Mammary epithelial cell (primary cell): ENCODE data around the gene PPM1G.

Source experiments
- EZH2 ChIP-seq: IDR thresholded peaks from 2 replicates; pipeline ENCODE4 v1.6.1; 2012; ENCODE audit warnings: low read length, inconsistent platforms, borderline replicate concordance
- TF ChIP-seq, protein P1 (sequence below), 2 donors: IDR thresholded peaks in 1 of 2; conservative IDR thresholded peaks in 1 of 2; 2 replicates each; pipeline ENCODE4 v1.5.1; 2011 to 2012; ENCODE audit warnings: inconsistent platforms in 2 of 2, low read length in 2 of 2, mild to moderate bottlenecking in 2 of 2, control low read depth in 1 of 2, low read depth in 1 of 2; ENCODE audit not compliant: insufficient read depth in 1 of 2; ENCODE audit errors: extremely low read depth in 1 of 2

DNA sequence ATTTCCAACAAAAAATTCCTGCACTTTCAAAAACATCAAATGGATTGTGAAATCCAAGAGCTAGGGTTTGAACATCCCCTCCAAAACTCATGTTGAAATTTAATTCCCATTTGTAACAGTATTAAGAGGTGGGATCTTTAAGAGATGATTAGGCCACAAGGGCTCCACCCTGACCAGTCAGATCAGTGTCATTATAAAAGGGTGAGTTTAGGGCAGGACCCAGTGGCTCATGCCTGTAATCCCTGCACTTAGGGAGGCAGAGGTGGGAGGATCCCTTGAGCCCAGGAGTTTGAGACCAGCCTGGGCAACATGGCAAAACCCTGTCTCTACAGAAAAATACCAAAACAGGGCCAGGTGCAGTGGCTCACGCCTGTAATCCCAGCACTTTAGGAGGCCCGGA lies 61.8 kb downstream of the PPM1G start:
- TF ChIP-seq, protein P1, sequence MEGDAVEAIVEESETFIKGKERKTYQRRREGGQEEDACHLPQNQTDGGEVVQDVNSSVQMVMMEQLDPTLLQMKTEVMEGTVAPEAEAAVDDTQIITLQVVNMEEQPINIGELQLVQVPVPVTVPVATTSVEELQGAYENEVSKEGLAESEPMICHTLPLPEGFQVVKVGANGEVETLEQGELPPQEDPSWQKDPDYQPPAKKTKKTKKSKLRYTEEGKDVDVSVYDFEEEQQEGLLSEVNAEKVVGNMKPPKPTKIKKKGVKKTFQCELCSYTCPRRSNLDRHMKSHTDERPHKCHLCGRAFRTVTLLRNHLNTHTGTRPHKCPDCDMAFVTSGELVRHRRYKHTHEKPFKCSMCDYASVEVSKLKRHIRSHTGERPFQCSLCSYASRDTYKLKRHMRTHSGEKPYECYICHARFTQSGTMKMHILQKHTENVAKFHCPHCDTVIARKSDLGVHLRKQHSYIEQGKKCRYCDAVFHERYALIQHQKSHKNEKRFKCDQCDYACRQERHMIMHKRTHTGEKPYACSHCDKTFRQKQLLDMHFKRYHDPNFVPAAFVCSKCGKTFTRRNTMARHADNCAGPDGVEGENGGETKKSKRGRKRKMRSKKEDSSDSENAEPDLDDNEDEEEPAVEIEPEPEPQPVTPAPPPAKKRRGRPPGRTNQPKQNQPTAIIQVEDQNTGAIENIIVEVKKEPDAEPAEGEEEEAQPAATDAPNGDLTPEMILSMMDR (conservative IDR thresholded peaks at IDR 0.05 in 1 of 2, IDR thresholded peaks at IDR 0.05 in 1 of 2; ENCODE audit: extremely low read depth in 1 of 2, insufficient read depth in 1 of 2, low read depth in 1 of 2, low read length in 2 of 2), result no peak
- TF ChIP-seq EZH2, result no peak
